Stimulated activated CD4-positive, alpha-beta T cell treated with anti-CD3 and anti-CD28 coated beads, Interleukin-2, amount 100 ng/mL, for 24 hours (primary cell): Measurements from ENCODE around the gene C2orf15.
"Not testable (repeated sequence)": the region's sequence is repeated elsewhere in the genome, so short reads cannot be mapped to it uniquely, and the experiment has no call there.

Source experiments
- DNase-seq, 2 donors: peaks; one replicate each; pipeline ENCODE4 v3.0.0-alpha.2; 2020

The C2orf15 gene

DNA sequence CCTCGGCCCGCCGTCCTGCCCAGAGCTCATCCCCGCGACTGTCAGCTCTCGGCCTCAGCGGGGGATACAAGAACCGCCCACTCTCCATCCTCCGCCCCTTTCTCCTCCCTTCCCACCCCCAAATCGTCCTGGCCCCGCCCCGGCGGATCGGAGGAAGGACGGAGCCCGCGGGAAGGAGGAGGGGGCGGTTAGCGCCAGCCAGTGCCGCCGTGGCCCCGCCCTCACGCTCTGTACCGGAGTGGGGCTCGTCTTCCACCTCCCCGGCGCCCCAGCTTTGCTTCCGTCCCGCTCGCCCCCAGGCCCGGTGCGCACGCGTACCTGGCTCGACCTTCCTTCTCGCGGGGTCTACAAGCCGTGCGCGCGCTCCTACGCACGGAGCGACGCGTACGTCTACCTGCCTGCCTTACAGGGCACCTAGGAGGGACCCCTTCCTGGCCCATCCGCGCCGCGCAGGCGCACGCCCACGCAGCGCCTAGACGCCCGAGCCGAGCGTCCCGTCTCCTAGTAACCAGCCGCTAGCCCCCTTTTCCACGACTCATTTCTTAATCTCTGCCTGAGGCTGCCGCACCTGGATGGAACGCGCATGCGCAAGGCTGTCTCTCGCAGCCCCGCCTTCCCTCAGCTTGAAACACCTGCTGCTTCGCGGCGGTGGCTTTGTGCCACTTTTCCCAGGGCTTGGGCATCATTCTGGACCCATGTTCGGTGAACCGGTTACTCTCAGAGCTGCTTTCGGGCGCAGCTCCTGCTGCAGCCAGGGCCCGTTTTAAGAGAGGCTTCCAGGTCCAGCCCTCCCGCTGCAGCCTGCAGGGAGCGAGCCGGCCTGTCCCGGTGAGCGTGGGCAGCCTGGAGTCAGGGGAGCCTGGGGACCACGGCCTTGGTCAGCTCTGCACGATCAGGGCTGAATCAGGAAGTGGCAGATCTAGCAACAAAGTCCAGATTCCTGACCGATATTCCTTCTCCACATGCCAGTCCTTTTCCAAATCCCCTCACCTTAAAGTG lies at the start of gene C2orf15:
TSS of gene C2orf15 (plus strand) at position 598 of the 999 bp plus-strand sequence. CDS start 8,852 bp downstream, outside the sequence.
- peak; percentile 97 to 98 for DNase-seq

DNA sequence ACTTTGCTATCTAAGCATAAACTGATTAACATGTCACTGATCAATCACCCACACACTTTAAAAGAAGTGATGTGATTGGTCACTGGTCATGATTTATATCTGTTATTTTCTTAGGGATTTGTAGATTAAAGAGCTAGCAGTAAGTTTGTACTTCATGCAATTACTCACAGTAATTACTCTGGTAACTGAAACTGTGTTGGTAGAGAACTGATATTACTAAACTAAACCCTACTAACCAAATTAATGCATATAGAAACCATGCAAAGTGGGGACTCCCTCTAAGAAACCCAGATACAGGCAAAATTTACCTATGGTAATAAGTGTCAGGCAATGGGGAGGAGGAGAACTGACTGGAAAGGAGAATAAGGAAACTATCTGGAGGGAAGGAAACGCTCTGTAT lies 44.8 kb upstream of the C2orf15 start:
- DNase-seq: no peak

DNA sequence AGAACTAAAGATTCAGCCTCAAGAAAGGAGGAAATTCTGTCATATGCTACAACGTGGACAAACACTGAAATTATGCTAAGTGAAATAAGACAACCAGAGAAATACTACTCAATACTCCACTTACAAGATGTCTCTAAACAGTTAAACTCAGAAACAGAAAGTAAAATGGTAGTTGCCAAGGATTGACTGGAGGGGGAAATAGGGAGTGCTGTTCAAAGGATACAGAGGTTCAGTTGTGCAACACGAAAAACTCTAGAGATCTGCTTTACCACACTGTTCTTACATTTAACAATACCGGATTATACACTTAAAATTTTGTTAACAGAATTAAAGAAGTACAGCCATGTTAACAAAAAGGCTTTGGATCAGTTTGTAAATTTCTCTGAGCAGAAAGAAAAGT lies 39.8 kb upstream of the C2orf15 start:
- no peak for DNase-seq

DNA sequence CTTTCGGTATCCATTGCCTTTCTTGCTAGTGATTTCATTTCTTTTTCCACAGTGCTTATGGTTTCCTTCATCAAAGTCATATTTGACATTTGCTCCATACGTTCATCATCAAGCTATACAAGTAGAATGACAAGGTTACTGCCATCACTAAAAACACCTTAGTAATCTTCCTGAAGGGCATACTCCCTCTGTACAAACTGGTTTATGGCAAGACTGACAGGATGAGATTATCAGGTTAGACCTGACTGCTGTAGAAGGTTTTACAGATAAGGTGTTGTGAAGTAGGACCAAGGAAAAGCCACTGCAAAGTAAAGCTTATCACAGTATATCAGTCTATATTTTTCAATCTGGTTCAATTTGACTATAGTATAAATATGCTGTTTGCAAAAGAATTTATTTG lies 37.5 kb upstream of the C2orf15 start:
- DNase-seq: no peak

DNA sequence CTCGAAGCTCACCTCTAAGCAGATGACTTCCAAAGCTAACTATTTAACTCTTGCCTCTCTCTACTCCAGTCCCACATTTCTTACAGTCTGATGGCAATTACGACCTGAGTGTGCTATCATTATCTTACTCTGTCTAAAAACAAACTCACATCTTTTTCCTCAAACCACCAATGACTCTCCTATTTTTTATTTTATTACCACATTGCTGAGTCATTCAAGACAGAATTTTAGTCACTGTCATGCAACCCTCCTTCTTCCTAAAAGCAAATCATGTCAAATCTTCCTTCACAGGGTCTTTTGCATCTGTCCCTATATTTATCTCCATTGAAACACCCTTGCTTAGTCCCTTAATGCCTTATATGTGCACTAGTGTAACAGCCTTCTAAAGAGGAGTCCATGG lies 34.6 kb upstream of the C2orf15 start:
- DNase-seq: no peak

DNA sequence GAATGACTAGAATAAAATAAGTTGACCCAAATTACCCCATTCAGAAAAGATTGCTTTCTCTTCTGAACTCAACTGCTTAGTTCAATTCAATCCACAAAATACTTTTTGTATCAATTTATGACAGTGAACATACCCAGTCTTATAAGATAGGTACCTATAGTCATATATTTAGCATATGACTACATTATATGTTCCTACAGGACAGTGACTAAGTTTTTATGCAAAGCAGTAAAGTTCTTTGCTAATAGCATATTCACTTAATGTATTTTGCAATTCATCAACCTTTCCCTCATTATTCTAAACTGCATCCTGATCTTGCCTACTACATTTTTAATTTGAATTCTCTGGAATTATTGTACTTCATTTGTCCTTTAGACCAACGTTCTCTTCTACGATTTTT lies 30.3 kb upstream of the C2orf15 start:
- no peak for DNase-seq

GRCh38 chr2:99111945-99112344 lies 29.6 kb upstream of the C2orf15 start:
- DNase-seq: no peak

DNA sequence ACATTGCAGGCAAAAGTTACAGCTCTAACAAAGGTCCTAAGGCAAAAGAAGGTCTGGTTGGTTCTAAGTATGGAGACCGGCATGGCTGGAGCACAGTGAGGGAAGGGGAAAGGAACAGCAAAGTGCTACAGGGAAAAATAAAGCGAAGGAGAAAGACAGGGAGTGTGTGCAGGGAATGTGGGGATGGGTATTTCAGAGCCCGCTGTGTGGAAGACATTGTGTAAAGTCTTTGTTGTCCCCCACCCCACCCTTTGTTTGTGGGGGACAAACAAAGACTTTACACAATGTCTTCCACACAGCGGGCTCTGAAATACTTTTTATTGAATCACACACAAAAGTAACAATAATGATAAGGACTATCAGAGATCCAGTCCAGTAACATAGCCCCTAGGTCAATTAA lies 28.9 kb upstream of the C2orf15 start:
- DNase-seq: no peak

DNA sequence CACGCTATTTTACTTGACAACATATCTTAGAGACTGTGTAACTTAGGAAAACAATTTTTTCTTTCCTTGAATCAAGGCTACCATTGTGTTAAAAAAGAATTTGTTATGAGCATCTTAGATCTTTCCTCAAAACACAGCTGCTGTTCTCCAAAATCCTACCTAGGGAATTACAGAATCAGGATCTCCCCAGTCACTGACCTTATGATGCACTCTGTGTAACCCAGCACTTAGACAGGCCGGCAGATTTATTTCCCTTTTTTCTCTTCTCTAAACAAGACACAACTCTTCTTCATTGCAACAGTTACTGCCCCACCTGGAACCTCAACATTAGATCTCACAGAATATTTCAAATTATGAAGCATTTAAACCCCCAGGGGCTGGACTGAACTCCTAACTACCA lies 13.5 kb upstream of the C2orf15 start:
- no peak for DNase-seq

DNA sequence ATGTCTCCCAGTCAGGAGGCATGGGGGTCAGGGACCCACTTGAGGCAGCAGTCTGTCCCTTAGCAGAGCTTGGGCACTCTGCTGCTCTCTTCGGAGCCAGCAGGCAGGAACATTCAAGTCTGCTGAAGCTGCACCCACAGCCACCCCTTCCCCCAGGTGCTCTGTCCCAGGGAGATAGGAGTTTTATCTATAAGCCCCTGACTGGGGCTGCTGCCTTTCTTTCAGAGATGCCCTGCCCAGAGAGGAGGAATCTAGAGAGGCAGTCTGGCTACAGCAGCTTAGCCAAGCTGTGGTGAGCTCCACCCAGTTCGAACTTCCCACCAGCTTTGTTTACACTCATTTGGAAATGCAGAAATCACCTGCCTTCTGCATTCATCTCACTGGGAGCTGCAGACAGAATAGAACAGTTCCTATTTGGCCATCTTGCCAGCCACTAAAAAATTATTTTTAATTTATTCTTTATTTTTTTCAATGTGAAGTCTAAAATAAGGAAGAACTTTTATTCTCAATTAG lies 6.4 kb upstream of the C2orf15 start:
- not testable (repeated sequence) for DNase-seq

GRCh38 chr2:99139003-99139402 lies 2.5 kb upstream of the C2orf15 start:
- no peak for DNase-seq

DNA sequence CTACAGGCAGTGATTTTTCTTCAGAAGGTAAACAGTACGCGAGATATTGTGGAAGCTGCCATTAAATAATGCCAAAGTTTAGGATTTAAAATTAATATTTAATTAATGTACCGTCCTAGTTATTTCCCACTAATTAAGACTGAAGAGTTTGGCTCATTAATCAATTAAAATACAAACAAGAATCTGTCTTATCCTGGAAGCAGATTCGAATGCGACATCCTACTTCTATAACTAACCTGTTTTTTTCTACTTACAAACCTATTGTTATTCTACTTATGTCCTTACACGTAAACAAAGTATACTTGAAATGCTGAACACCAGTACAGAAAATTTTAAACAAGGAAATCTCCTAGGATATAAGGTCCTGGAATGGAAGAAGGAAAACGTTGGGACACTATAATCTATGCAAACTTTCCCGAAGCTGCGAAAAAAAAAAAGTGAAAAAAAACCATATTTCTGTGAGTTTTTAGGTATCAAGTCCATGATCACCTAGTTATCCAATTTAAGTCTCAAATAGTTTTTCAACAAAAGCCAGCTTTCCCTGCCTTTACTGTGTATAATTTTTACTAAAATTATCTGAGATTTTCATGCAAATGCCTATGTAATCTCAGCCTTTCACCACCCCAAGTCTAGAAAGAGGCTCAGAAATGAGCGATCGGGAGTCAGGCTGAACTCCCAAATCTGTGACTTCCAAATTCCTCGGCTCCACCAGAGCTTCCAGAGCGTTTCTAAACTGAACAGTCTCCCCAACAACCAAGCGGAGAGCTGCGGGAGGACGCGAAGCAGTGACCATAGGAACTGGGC lies 1.2 kb upstream of the C2orf15 start:
- no peak for DNase-seq

- no peak for DNase-seq
Measured at GRCh38 chr2:99140860-99141109, 722 bp upstream of the C2orf15 start.

DNA sequence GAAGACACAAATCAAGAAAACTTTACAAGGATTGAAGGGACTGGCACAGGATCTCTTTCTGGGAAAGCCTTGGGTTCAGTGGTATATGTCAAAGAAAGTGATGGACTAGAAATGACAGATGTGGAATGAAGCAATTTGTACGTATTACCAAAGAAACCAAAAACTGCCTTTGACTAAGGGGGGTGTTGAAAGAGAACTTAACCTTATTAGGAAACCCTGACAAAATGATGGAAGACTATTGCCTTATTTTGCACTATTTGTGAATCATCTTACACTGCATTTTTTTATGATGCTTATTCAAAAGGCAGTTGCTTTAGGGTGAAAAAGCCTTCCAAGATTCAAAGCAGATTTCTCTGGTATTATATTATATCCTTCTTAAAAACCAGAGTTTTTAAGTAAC lies 9.2 kb downstream of the C2orf15 start:
- DNase-seq: no peak

GRCh38 chr2:99152199-99152895 lies 10.8 kb downstream of the C2orf15 start:
- DNase-seq: no peak

DNA sequence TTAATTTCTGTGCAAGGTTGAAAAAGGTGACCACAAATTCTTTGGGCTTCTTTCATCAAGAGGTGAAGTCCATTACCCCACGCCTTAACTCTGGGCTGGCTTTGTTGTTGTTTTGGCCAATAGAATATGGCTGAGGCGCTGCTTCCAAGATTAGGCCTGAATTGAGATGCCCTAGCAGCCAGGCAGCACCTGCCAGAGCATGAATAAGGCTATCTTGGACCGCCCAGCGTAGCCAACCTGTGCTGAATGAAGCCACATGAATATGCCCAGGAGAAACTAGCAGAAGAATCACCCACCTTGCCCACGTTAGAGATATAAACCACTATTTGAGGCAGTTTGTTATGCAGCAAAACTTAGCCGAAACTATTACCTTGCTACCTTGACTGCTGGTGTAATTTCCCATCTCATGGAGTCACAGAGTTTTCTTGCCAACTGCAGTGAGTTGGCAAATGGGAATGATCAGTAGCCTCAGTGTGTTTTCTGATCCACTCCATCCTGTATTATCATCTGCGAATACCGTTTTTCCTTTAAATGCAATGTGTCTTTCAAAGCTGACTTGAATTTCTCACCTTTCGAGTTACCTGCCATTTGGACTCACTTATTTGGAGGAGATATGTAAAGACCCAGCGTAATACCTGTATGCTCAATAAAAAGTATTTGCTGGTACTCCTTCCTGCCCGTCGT lies 12.6 kb downstream of the C2orf15 start:
- no peak for DNase-seq

DNA sequence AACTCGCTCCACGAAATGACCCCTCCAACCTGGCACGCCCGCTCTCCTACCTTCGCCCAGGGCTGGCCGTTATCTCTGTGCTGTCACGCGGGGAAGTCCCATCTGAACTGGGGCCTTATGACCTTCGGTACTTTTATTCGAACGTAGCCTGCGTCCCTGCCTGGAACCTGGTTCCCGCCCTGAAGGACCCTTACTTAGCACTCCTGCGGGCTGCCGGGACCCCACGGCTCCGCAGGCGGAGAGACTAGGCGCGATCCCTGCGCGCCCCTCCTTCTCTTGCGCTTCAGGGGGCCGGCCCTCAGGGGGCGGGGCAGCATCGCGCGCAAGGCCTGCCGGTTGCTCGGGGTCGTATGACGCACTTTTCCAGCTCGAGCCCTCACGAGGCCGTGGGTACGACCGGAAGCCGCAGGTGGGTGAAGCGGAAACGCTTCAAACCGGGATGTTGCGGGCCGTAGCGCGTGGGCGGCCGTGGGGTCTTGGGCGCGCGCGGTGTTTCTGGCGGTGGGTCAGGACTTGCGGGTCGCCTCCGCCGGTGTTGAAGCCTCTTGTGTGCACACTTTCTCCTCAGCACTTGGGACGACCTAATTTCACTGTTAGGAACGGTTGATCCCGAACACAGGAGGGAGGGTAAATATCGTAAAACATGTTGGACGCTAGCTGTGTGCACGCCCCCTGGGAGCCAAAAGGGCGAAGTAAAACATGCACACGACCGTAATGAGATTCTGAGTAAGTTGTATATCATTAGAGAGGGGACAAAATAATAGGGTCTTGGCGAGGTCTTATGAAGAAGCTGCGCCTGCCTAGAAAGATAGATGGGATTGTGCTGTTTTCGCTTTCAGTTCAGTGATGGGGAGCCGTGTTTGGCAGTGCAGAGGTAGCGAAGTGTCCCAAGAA lies 13.4 kb downstream of the C2orf15 start, which contains the start of the genes LIPT1 and TSGA10:
TSS of gene LIPT1 (plus strand) at position 325 of the 894 bp plus-strand sequence. CDS start 6,991 bp downstream, outside the sequence.
TSS of gene TSGA10 (minus strand) at position 300 of the 894 bp plus-strand sequence. CDS start 45,503 bp downstream, outside the sequence.
- DNase-seq: peak; percentile 92 to 93

DNA sequence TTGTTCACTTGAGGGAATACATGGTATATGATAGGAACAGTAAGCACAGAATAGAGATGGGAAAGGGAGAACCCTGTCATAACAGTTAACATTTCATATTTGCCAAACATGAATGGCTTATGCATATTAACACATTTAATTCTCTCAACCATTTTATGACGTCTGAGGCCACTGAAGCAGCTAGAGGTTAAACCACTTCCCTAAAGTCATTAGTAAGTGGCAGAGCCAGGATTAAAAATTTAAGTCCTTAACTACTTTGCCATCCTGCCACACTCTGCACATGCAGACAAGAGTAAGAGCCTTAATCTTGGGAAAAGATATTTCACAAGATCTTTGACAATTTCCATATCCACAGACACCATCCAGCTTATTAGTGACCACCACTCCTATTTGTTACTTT lies 15.4 kb downstream of the C2orf15 start:
- DNase-seq: no peak

DNA sequence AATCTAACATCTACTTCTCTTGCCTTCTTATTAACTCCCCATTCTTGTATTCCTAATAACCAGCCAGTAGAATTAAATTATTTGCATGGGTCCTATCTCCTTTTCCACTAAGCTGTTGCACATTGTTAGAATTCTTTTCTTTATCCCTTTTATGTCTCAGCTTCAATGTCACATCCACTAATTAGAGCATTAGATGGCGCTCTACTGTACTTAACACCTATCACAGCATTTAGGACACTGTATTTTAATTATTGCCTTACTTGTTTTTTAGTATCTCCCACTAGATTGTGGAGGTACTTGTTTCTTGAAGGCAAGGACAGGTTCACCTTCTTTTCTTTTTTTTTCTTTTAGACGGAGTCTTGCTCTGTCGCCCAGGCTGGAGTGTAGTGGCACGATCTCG lies 17.1 kb downstream of the C2orf15 start:
- DNase-seq: no peak

- no peak for DNase-seq
Measured at GRCh38 chr2:99159594-99159993, 18.1 kb downstream of the C2orf15 start.

DNA sequence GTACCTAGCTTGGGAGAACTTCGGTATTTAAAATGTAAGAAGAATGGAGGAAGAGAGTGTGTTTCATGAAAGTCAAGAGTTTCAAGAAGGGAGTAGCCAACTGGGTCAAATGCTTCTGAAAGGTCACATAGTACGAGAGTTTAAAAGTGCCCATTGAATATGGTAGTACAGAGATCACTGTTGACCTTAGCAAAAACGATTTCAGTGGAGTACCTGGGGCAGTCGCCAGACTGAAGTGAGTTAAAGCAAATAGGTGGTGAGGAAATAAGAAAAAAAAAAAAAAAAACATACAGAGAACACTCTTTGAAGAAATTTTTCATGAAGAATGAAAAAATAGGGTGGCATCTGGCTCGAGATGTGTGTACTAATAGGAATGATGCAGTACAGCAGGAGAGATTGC lies 24.7 kb downstream of the C2orf15 start:
- DNase-seq: no peak
